Activated CD4-positive, alpha-beta T cell treated with anti-CD3 and anti-CD28 coated beads for 36 hours (primary cell): ENCODE measurements around the gene GIPC2. TPM values are rescaled to one million over a fixed set of nuclear protein-coding genes. Genes with fewer than 3 reads are reported as not detected.
"Not testable (repeated sequence)": the region's sequence is repeated elsewhere in the genome, so short reads cannot be mapped to it uniquely, and the experiment has no call there.

Experiments used
- ATAC-seq: fragments of 200-7000 bp; cut with Tn5 transposase; one replicate; pipeline ENCODE4 v1.10.0; 2021; ENCODE audit warnings: mild to moderate bottlenecking, moderate library complexity
- CTCF ChIA-PET: fragments of 350-600 bp; sonication (Branson Sonifier 250); formaldehyde crosslinking; loops from one replicate; lab custom pipeline; 2021; ENCODE audit warnings: antibody characterized with exemption; lab: Charles Lee
- POLR2A ChIA-PET: fragments of 350-600 bp; sonication (Branson Sonifier 250); formaldehyde crosslinking; loops from one replicate; lab custom pipeline; 2021; ENCODE audit warnings: antibody characterized with exemption, inconsistent platforms; lab: Charles Lee
- DNase-seq: peaks from one replicate; pipeline ENCODE4 v3.0.0-alpha.2; 2020
- H3K27ac Mint-ChIP-seq: one replicate; pipeline ENCODE4 v1.8.0; 2021; ENCODE audit warnings: mixed read lengths
- H3K27me3 Mint-ChIP-seq: one replicate; pipeline ENCODE4 v1.8.0; 2021; ENCODE audit warnings: mixed read lengths
- H3K36me3 Mint-ChIP-seq: one replicate; pipeline ENCODE4 v1.8.0; 2021; ENCODE audit warnings: low read depth, mixed read lengths
- H3K4me1 Mint-ChIP-seq: one replicate; pipeline ENCODE4 v1.8.0; 2021; ENCODE audit warnings: mixed read lengths
- H3K4me3 Mint-ChIP-seq: one replicate; pipeline ENCODE4 v1.8.0; 2021; ENCODE audit warnings: mild to moderate bottlenecking, moderate library complexity, mixed read lengths
- H3K9me3 Mint-ChIP-seq: one replicate; pipeline ENCODE4 v1.8.0; 2021; ENCODE audit warnings: low read depth, mixed read lengths
- intact Hi-C, 2 experiments: fragments of 100-400 bp; cut with DNase I in 1 of 2; cut with micrococcal nuclease in 1 of 2; formaldehyde crosslinking; loops; one replicate each; pipeline versions ENCODE4 v1.14.2 to v1.15.1; 2022 to 2024; cut with DNase I, micrococcal nuclease
- total RNA-seq, 2 experiments: library from RNA; stranded (reverse); gene quantifications; one replicate each; pipeline ENCODE4 v1.2.3, GENCODE V29; 2021

Gene GIPC2
- total RNA-seq, 2 experiments from 2014 or later: 0.05 to 0.09 TPM

DNA sequence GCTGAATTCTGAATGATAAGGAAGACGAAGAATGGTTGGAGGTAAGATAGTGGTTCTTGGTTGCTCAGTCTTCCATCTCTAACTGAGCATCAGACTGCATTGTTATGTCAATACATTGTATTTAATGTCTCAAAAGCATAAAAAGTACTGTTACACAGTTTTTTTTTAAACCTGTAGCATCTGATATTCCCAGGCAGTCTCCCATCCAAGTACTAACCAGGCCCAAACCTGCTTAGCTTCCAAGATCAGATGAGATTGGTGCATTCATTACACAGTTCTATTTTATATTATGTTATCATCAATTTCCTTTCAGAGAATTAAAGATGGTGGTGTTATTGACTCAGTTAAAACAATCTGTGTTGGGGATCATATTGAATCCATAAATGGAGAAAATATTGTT lies 48.9 kb downstream of the GIPC2 start:
- no peak for ATAC-seq
- H3K9me3 Mint-ChIP-seq: no peaks in the 10 kb centered on the region
- H3K4me1 Mint-ChIP-seq: no peaks in the 10 kb centered on the region
- intact Hi-C loops: no loop called here
- DNase-seq: no peak
- H3K27me3 Mint-ChIP-seq: peaks cover 10% of the 10 kb centered on the region
- ChIA-PET POLR2A (no interaction called here), CTCF (no interaction called here)
- no peaks in the 10 kb centered on the region for H3K36me3 Mint-ChIP-seq
- H3K4me3 Mint-ChIP-seq: no peak overlapping the region
- H3K27ac Mint-ChIP-seq: no peak overlapping the region

GRCh38 chr1:78095593-78095992 lies 49.8 kb downstream of the GIPC2 start:
- CTCF ChIA-PET: no interaction called here

DNA sequence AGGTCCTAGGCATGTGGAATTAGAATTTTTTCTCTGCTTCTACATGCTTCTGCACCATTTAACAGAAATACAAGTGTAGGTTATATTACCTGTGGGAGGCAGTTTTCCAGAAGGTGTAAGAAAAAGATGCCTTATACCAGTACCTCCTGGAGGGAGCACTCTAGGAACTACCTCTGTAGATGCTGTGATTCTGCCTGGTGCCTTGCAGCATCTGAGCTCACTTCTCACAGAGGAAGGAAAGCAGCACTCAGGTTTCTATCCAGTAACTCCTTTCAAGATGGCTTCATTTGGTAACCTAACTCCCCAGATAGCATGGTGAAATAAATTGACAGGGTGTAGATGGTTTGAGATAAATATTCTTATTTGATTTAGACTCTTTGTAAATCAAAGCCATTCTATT lies 50.3 kb downstream of the GIPC2 start:
- DNase-seq: no peak
- H3K4me1 Mint-ChIP-seq: no peaks in the 10 kb centered on the region
- CTCF ChIA-PET: no interaction called here
- H3K36me3 Mint-ChIP-seq: no peaks in the 10 kb centered on the region
- H3K9me3 Mint-ChIP-seq: no peaks in the 10 kb centered on the region
- ATAC-seq: no peak
- intact Hi-C loops: no loop called here
- POLR2A ChIA-PET: no interaction called here
- no peak overlapping the region for H3K4me3 Mint-ChIP-seq
- peaks cover 10% of the 10 kb centered on the region for H3K27me3 Mint-ChIP-seq
- H3K27ac Mint-ChIP-seq: no peak overlapping the region

More at GRCh38 chr1:78095593-78095992, 49.8 kb downstream of the GIPC2 start:
- no peak for ATAC-seq
- Mint-ChIP-seq H3K27me3 (peaks cover 11% of the 10 kb centered on the region), H3K4me3 (no peak overlapping the region), H3K27ac (no peak overlapping the region), H3K9me3 (no peaks in the 10 kb centered on the region), H3K4me1 (no peaks in the 10 kb centered on the region), H3K36me3 (no peaks in the 10 kb centered on the region)
- intact Hi-C loops: no loop called here
- DNase-seq: no peak
- POLR2A ChIA-PET: no interaction called here

GRCh38 chr1:78096976-78097375 lies 51.2 kb downstream of the GIPC2 start:
- H3K27ac Mint-ChIP-seq: no peak overlapping the region
- no peak overlapping the region for H3K4me3 Mint-ChIP-seq
- ATAC-seq: no peak
- no peaks in the 10 kb centered on the region for H3K4me1 Mint-ChIP-seq
- intact Hi-C loops: no loop called here
- POLR2A ChIA-PET: no interaction called here
- CTCF ChIA-PET: interaction anchor here (1.1 kb wide), 1 partner anchor 83 kb away, joined by 3 read pairs; no protein-coding TSS in a partner anchor
- H3K36me3 Mint-ChIP-seq: no peaks in the 10 kb centered on the region
- H3K9me3 Mint-ChIP-seq: no peaks in the 10 kb centered on the region
- H3K27me3 Mint-ChIP-seq: peaks cover 7% of the 10 kb centered on the region
- no peak for DNase-seq

- Mint-ChIP-seq H3K36me3 (no peaks in the 10 kb centered on the region), H3K9me3 (no peaks in the 10 kb centered on the region), H3K27ac (no peak overlapping the region), H3K27me3 (peaks cover 4% of the 10 kb centered on the region), H3K4me1 (no peaks in the 10 kb centered on the region), H3K4me3 (no peak overlapping the region)
- CTCF ChIA-PET: interaction anchor here (1.7 kb wide), 1 partner anchor 13 kb away, joined by 5 read pairs; no protein-coding TSS in a partner anchor
- POLR2A ChIA-PET: no interaction called here
- DNase-seq (no peak), ATAC-seq (no peak)
- intact Hi-C loops: loop anchor here in 1 of 2 experiments (2.0 kb wide), 1 partner anchor 28 kb away; no protein-coding TSS in a partner anchor
Measured at GRCh38 chr1:78101051-78101450, 55.3 kb downstream of the GIPC2 start.

- ATAC-seq (no peak), DNase-seq (no peak)
- ChIA-PET POLR2A (interaction anchor here (0.7 kb wide), 1 partner anchor 13 kb away, joined by 4 read pairs; no protein-coding TSS in a partner anchor), CTCF (interaction anchor here (0.7 kb wide), 1 partner anchor 1168 kb away, joined by 3 read pairs; no protein-coding TSS in a partner anchor)
- Mint-ChIP-seq H3K27ac (no peak overlapping the region), H3K36me3 (no peaks in the 10 kb centered on the region), H3K4me3 (no peak overlapping the region), H3K27me3 (peaks cover 4% of the 10 kb centered on the region), H3K4me1 (no peaks in the 10 kb centered on the region), H3K9me3 (no peaks in the 10 kb centered on the region)
- intact Hi-C loops: loop anchor here in 1 of 2 experiments (2.0 kb wide), 1 partner anchor 29 kb away; no protein-coding TSS in a partner anchor
Measured at GRCh38 chr1:78101514-78101913, 55.7 kb downstream of the GIPC2 start.

GRCh38 chr1:78102082-78102481 lies 56.3 kb downstream of the GIPC2 start:
- POLR2A ChIA-PET: interaction anchor here (0.7 kb wide), 1 partner anchor 13 kb away, joined by 4 read pairs; no protein-coding TSS in a partner anchor
- CTCF ChIA-PET: interaction anchor here (0.7 kb wide), 1 partner anchor 1168 kb away, joined by 3 read pairs; no protein-coding TSS in a partner anchor
- H3K4me1 Mint-ChIP-seq: no peaks in the 10 kb centered on the region
- no peak overlapping the region for H3K4me3 Mint-ChIP-seq
- intact Hi-C loops: no loop called here
- H3K27me3 Mint-ChIP-seq: peaks cover 4% of the 10 kb centered on the region
- H3K36me3 Mint-ChIP-seq: no peaks in the 10 kb centered on the region
- H3K27ac Mint-ChIP-seq: no peak overlapping the region
- DNase-seq (no peak), ATAC-seq (no peak)
- no peaks in the 10 kb centered on the region for H3K9me3 Mint-ChIP-seq

DNA sequence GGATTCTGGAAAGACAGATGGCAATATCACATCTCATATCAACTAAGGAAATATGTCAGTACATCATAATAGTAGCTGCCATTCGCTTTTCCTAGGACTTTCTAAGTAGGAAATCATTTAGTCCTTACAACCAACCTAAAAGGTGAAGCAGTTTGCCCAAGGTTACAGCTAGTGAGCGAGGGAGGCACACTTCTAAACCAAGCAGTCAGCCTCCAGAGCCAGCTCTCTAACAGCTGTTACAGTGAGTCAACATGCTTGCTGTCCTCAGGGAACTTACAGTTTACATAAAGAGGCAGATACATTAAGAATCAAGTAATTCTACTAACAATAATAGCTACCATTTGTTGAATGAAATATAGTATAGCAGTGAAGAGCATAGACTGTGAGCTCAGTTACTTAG lies 57.1 kb downstream of the GIPC2 start:
- POLR2A ChIA-PET: no interaction called here
- ATAC-seq: no peak
- intact Hi-C loops: no loop called here
- Mint-ChIP-seq H3K27ac (no peak overlapping the region), H3K27me3 (peaks cover 4% of the 10 kb centered on the region), H3K4me1 (no peaks in the 10 kb centered on the region), H3K4me3 (no peak overlapping the region), H3K36me3 (no peaks in the 10 kb centered on the region), H3K9me3 (no peaks in the 10 kb centered on the region)
- no peak for DNase-seq
- CTCF ChIA-PET: interaction anchor here (0.6 to 1.2 kb wide), 2 partner anchors 12 to 101 kb away, joined by 3 read pairs; no protein-coding TSS in a partner anchor

GRCh38 chr1:78104322-78104721 lies 58.6 kb downstream of the GIPC2 start:
- ATAC-seq (no peak), DNase-seq (no peak)
- H3K4me3 Mint-ChIP-seq: no peak overlapping the region
- no peak overlapping the region for H3K27ac Mint-ChIP-seq
- no peaks in the 10 kb centered on the region for H3K36me3 Mint-ChIP-seq
- intact Hi-C loops: no loop called here
- H3K27me3 Mint-ChIP-seq: peaks cover 4% of the 10 kb centered on the region
- ChIA-PET POLR2A (interaction anchor here (1.1 kb wide), 1 partner anchor 100 kb away, joined by 3 read pairs; the partner anchor contains the start of gene DNAJB4), CTCF (no interaction called here)
- H3K9me3 Mint-ChIP-seq: no peaks in the 10 kb centered on the region
- H3K4me1 Mint-ChIP-seq: no peaks in the 10 kb centered on the region

GRCh38 chr1:78109659-78110058 lies 63.9 kb downstream of the GIPC2 start:
- H3K4me1 Mint-ChIP-seq, CTCF ChIA-PET, H3K4me3 Mint-ChIP-seq, H3K27me3 Mint-ChIP-seq, ATAC-seq, DNase-seq, H3K9me3 Mint-ChIP-seq, H3K36me3 Mint-ChIP-seq, H3K27ac Mint-ChIP-seq, POLR2A ChIA-PET: not testable (repeated sequence)
- intact Hi-C loops: loop anchor here (5.0 to 10.0 kb wide), 5 partner anchors 62 to 1955 kb away; partner anchors contain the start of genes GIPC2 (in 1 of the 2) and ZZZ3 (in 1 of the 2)

DNA sequence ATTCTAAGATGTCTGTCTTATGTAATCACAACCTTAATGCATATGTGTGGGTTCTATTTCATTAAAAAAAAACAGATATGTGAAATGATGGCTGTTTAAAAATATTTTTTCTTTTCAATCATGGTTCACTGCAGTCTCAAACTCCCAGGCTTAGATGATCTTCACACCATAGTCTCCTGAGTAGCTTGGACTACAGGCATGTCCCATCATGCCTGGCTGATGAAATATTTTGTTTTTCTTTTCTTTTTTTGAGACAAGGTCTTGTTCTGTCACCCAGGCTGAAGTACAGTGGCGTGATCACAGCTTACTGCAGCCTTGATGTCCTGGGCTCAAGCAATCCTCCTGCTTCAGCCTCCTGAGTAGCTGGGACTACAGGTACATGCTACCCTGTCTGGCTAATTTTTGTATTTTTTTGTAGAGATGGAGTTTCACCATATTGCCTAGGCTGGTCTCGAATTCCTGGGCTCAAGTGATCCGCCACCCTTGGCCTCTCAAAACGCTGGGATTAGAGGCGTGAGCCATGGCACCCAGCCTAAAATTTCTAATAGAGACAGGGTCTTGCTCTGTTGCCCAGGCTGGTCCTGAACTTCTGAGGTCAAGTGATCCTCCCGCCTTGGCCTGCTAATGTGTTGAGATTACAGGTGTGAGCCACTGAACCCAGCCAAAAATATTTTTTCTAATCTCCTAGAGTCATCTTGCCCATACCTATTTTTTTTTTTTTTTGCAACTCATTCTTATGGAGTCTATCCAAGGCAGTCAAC lies 67.6 kb downstream of the GIPC2 start:
- H3K9me3 Mint-ChIP-seq: no peaks in the 10 kb centered on the region
- no peak for ATAC-seq
- peaks cover 5% of the 10 kb centered on the region for H3K4me1 Mint-ChIP-seq
- no peaks in the 10 kb centered on the region for H3K36me3 Mint-ChIP-seq
- ChIA-PET CTCF (interaction anchor here (0.6 to 3.3 kb wide), 11 partner anchors 14 to 458 kb away, joined by 3 to 20 read pairs (median 4); partner anchors contain the start of gene DNAJB4), POLR2A (interaction anchor here (0.6 to 1.9 kb wide), 4 partner anchors 9 to 135 kb away, joined by 3 to 30 read pairs (median 4); partner anchors contain the start of genes DNAJB4 and FUBP1)
- no peak overlapping the region for H3K27ac Mint-ChIP-seq
- intact Hi-C loops: loop anchor here (5.0 to 10.0 kb wide), 5 partner anchors 66 to 1959 kb away; partner anchors contain the start of genes GIPC2 (in 1 of the 2) and ZZZ3 (in 1 of the 2)
- no peak for DNase-seq
- no peaks in the 10 kb centered on the region for H3K27me3 Mint-ChIP-seq
- H3K4me3 Mint-ChIP-seq: no peak overlapping the region
